Stomach (tissue), 4 donors: Measurements from ENCODE around the gene PPP1R14C.

Experiments
- CTCF ChIP-seq, 7 experiments: fragments of 450-650 bp in 4 of 7; fragments of 200-600 bp in 3 of 7; sonication (generic) in 3 of 7; IDR thresholded peaks; one replicate each; pipeline ENCODE4 v1.5.1; 2016 to 2019; ENCODE audit warnings: antibody characterized with exemption in 7 of 7, control low read depth in 2 of 7, mild to moderate bottlenecking in 1 of 7
- EP300 ChIP-seq: sonication (generic); formaldehyde crosslinking; IDR thresholded peaks from one replicate; pipeline ENCODE4 v1.6.1; 2017; ENCODE audit warnings: antibody characterized with exemption
- POLR2A ChIP-seq, 4 donors: fragments of 450-650 bp; IDR thresholded peaks; one replicate each; pipeline ENCODE4 v1.6.1; 2016; ENCODE audit warnings: antibody characterized with exemption in 4 of 4, control low read depth in 2 of 4, mild to moderate bottlenecking in 1 of 4, moderate library complexity in 1 of 4
- POLR2AphosphoS5 ChIP-seq, 3 donors: sonication (generic); formaldehyde crosslinking; IDR thresholded peaks; one replicate each; pipeline ENCODE4 v1.6.1; 2016; ENCODE audit warnings: antibody characterized with exemption in 3 of 3

GRCh38 chr6:150100745-150101144, 42.1 kb upstream of the PPP1R14C start:
- TF ChIP-seq EP300 = no peak
- no peak for TF ChIP-seq CTCF (IDR thresholded peaks at IDR 0.05)
- no peak for TF ChIP-seq POLR2A (IDR thresholded peaks at IDR 0.05)
- TF ChIP-seq POLR2AphosphoS5 (IDR thresholded peaks at IDR 0.05) = no peak
